Thoracic aorta (tissue), 2 donors: ENCODE results near the gene DTWD2. TPM values are rescaled to one million over a fixed set of nuclear protein-coding genes. Genes with fewer than 3 reads are reported as not detected.
"Not testable (repeated sequence)": the region's sequence is repeated elsewhere in the genome, so short reads cannot be mapped to it uniquely, and the experiment has no call there.

Experiments
- ATAC-seq: fragments of 150-250 bp; one replicate; pipeline ENCODE4 v1.8.0; 2017; ENCODE audit warnings: low read depth; ENCODE audit not compliant: insufficient number of reproducible peaks, low FRiP score
- DNase-seq: peaks from one replicate; pipeline ENCODE4 v3.0.0-alpha.2; 2020; ENCODE audit warnings: low spot score
- H3K27ac ChIP-seq, 2 donors: fragments of 200-600 bp; sonication (generic); 1 replicate in 1 of 2; 2 replicates in 1 of 2; pipeline ENCODE4 v1.5.1; 2016; ENCODE audit warnings: mild to moderate bottlenecking in 2 of 2, moderate library complexity in 2 of 2
- H3K27me3 ChIP-seq: fragments of 200-600 bp; sonication (generic); replicated peaks from 2 replicates; pipeline ENCODE4 v1.6.0; 2016; ENCODE audit warnings: mild to moderate bottlenecking; ENCODE audit not compliant: insufficient read depth
- H3K36me3 ChIP-seq: fragments of 200-600 bp; sonication (generic); one replicate; pipeline ENCODE4 v1.5.1; 2016
- H3K4me1 ChIP-seq, 2 donors: fragments of 200-600 bp; sonication (generic); 1 replicate in 1 of 2; 2 replicates in 1 of 2; pipeline versions ENCODE4 v1.5.1 to v1.6.0; 2016; ENCODE audit warnings: low read depth in 2 of 2, mild to moderate bottlenecking in 1 of 2; ENCODE audit not compliant: control insufficient read depth in 1 of 2
- H3K4me3 ChIP-seq: fragments of 200-600 bp; sonication (generic); 2 replicates; pipeline ENCODE4 v1.5.1; 2016; ENCODE audit warnings: mild to moderate bottlenecking
- H3K9me3 ChIP-seq: fragments of 200-600 bp; sonication (generic); 2 replicates; pipeline ENCODE4 v1.5.1; 2016
- CTCF ChIP-seq: fragments of 200-600 bp; sonication (generic); IDR thresholded peaks from one replicate; pipeline ENCODE4 v1.5.1; 2019; ENCODE audit warnings: antibody characterized with exemption
- total RNA-seq, 2 donors: library from RNA; depleted of rRNA; stranded (reverse); fragments of >200 nt; gene quantifications; one replicate each; pipeline versions ENCODE4 v1.1.0 to v1.2.3, GENCODE V29; 2016

The DTWD2 gene
- total RNA-seq, 2 donors from 2014 or later, result 5.0 to 8.7 TPM

GRCh38 chr5:118968406-118968911, 19.9 kb downstream of the DTWD2 start:
- H3K36me3 ChIP-seq, result no peaks in the 10 kb centered on the region
- ATAC-seq, result no peak
- no peaks in the 10 kb centered on the region for H3K27me3 ChIP-seq
- TF ChIP-seq CTCF, result no peak
- DNase-seq, result no peak
- H3K9me3 ChIP-seq, result no peaks in the 10 kb centered on the region
- peaks cover 0 to 8% of the 10 kb centered on the region in 2 donors for H3K4me1 ChIP-seq
- H3K27ac ChIP-seq, result no peak overlapping the region
- no peak overlapping the region for H3K4me3 ChIP-seq

- no peak for ATAC-seq
- Histone ChIP-seq H3K27ac (no peak overlapping the region), H3K9me3 (no peaks in the 10 kb centered on the region), H3K27me3 (no peaks in the 10 kb centered on the region), H3K36me3 (no peaks in the 10 kb centered on the region), H3K4me1 (peaks cover 0 to 8% of the 10 kb centered on the region in 2 donors), H3K4me3 (no peak overlapping the region)
- TF ChIP-seq CTCF, result no peak
- DNase-seq, result no peak
These were observed 21.3 kb downstream of the DTWD2 start for GRCh38 chr5:118967059-118967508.

GRCh38 chr5:118965890-118966289, 22.5 kb downstream of the DTWD2 start:
- ATAC-seq, result no peak
- TF ChIP-seq CTCF, result no peak

GRCh38 chr5:118964970-118965369, 23.4 kb downstream of the DTWD2 start:
- H3K9me3 ChIP-seq, ATAC-seq: not testable (repeated sequence)

More at GRCh38 chr5:118965890-118966289, 22.5 kb downstream of the DTWD2 start:
- no peaks in the 10 kb centered on the region for H3K36me3 ChIP-seq
- no peak overlapping the region for H3K27ac ChIP-seq
- peaks cover 0 to 8% of the 10 kb centered on the region in 2 donors for H3K4me1 ChIP-seq
- H3K4me3 ChIP-seq, result no peak overlapping the region
- no peaks in the 10 kb centered on the region for H3K27me3 ChIP-seq
- H3K9me3 ChIP-seq, result no peaks in the 10 kb centered on the region
- no peak for DNase-seq

GRCh38 chr5:118964388-118964787, 24.0 kb downstream of the DTWD2 start:
- H3K4me1 ChIP-seq, ATAC-seq: not testable (repeated sequence)

More at GRCh38 chr5:118964970-118965369, 23.4 kb downstream of the DTWD2 start:
- H3K27ac ChIP-seq, DNase-seq, H3K4me1 ChIP-seq, H3K4me3 ChIP-seq, H3K36me3 ChIP-seq, H3K27me3 ChIP-seq: not testable (repeated sequence)

GRCh38 chr5:118963169-118963568, 25.2 kb downstream of the DTWD2 start:
- Histone ChIP-seq H3K27me3 (no peaks in the 10 kb centered on the region), H3K9me3 (no peaks in the 10 kb centered on the region), H3K36me3 (no peaks in the 10 kb centered on the region), H3K4me3 (no peak overlapping the region), H3K4me1 (no peaks in the 10 kb centered on the region), H3K27ac (no peak overlapping the region)
- DNase-seq (no peak), ATAC-seq (no peak)
- no peak for TF ChIP-seq CTCF

More at GRCh38 chr5:118964388-118964787, 24.0 kb downstream of the DTWD2 start:
- not testable (repeated sequence) for H3K27ac ChIP-seq, H3K27me3 ChIP-seq, DNase-seq, H3K9me3 ChIP-seq, H3K4me3 ChIP-seq, H3K36me3 ChIP-seq
